ENCODE results near the gene TENT4B.
A peak's percentile ranks its signal among the peaks of the same experiment; 100 is the strongest.

Gene TENT4B

GRCh38 chr16:50272687-50273381, 119.7 kb downstream of the TENT4B start:
- no peak for DNase-seq

- no peak for DNase-seq
Measured at GRCh38 chr16:50273382-50273690, 120.2 kb downstream of the TENT4B start.

- no peak for DNase-seq
Measured at GRCh38 chr16:50273888-50274325, 120.8 kb downstream of the TENT4B start.

GRCh38 chr16:50274326-50275097, 121.4 kb downstream of the TENT4B start:
- peak; percentile 24 for DNase-seq

GRCh38 chr16:50275098-50275415, 122.0 kb downstream of the TENT4B start:
- no peak for DNase-seq

GRCh38 chr16:50275428-50276325, 122.6 kb downstream of the TENT4B start:
- no peak for DNase-seq

- no peak for DNase-seq
Measured at GRCh38 chr16:50276326-50276640, 123.2 kb downstream of the TENT4B start.

- no peak for DNase-seq
Measured at GRCh38 chr16:50276801-50277555, 123.9 kb downstream of the TENT4B start.

GRCh38 chr16:50278251-50278650, 125.1 kb downstream of the TENT4B start:
- DNase-seq, result no peak

GRCh38 chr16:50279504-50279865, 126.4 kb downstream of the TENT4B start:
- no peak for DNase-seq

GRCh38 chr16:50280932-50281331, 127.8 kb downstream of the TENT4B start:
- no peak for DNase-seq

Data from effector CD8-positive, alpha-beta T cell (primary cell).